HG03045 (cell line): Measurements from ENCODE around the gene SMG7.
"Not testable (repeated sequence)": the region's sequence is repeated elsewhere in the genome, so short reads cannot be mapped to it uniquely, and the experiment has no call there.

Source experiments
- ATAC-seq: cut with Tn5 transposase; IDR thresholded peaks from one replicate; pipeline ENCODE4 v1.9.1; 2021; ENCODE audit warnings: mild to moderate bottlenecking, moderate library complexity; ENCODE audit not compliant: unreplicated experiment

Gene SMG7, protein sequence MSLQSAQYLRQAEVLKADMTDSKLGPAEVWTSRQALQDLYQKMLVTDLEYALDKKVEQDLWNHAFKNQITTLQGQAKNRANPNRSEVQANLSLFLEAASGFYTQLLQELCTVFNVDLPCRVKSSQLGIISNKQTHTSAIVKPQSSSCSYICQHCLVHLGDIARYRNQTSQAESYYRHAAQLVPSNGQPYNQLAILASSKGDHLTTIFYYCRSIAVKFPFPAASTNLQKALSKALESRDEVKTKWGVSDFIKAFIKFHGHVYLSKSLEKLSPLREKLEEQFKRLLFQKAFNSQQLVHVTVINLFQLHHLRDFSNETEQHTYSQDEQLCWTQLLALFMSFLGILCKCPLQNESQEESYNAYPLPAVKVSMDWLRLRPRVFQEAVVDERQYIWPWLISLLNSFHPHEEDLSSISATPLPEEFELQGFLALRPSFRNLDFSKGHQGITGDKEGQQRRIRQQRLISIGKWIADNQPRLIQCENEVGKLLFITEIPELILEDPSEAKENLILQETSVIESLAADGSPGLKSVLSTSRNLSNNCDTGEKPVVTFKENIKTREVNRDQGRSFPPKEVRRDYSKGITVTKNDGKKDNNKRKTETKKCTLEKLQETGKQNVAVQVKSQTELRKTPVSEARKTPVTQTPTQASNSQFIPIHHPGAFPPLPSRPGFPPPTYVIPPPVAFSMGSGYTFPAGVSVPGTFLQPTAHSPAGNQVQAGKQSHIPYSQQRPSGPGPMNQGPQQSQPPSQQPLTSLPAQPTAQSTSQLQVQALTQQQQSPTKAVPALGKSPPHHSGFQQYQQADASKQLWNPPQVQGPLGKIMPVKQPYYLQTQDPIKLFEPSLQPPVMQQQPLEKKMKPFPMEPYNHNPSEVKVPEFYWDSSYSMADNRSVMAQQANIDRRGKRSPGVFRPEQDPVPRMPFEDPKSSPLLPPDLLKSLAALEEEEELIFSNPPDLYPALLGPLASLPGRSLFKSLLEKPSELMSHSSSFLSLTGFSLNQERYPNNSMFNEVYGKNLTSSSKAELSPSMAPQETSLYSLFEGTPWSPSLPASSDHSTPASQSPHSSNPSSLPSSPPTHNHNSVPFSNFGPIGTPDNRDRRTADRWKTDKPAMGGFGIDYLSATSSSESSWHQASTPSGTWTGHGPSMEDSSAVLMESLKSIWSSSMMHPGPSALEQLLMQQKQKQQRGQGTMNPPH

GRCh38 chr1:183472488-183473216 lies at the start of gene SMG7:
Gene SMG7 (plus strand): TSS chr1:183472499. CDS start chr1:183472621, 122 bp downstream.
- peak; percentile 20 for ATAC-seq

DNA sequence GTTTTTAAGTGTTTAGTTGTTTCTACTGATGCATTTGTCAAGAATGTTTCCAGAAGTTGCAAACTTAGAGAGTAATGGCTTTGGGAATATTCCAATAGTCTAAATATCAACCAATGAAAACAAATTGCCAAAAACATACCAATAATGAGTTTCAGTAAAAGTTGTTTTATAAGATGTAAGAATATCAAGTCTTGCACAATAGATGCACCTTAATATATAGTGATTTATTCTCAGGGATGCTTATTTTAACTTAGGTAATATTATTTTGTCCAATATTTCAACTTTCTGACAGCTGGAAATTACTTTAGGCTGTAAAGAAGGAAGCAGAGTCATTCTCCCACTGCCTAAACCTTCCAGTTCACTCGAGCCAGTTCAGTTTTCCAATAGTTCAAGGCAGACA lies 48.8 kb upstream of the SMG7 start:
- no peak for ATAC-seq

DNA sequence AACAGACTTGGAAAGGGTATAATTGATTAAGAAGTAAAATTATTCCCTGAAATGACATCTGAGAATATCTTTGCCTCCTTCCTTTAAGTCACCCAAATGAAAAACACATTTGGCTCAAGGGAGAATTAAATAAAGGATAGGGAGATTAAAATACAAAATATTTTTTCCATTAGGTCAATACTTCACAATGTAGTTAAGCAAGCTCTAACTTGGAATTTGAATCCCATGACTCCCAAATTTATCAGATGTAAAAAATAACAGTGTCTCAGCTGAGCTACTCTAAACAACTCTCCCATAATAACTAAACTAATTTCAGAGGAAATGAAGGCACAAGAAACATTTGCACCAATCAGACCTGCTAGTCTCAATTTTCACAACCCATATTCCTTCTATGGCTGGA lies 47.6 kb upstream of the SMG7 start:
- ATAC-seq = no peak

GRCh38 chr1:183427591-183427990 lies 44.7 kb upstream of the SMG7 start:
- not testable (repeated sequence) for ATAC-seq

- no peak for ATAC-seq
These were observed 40.3 kb upstream of the SMG7 start for GRCh38 chr1:183431840-183432547.

DNA sequence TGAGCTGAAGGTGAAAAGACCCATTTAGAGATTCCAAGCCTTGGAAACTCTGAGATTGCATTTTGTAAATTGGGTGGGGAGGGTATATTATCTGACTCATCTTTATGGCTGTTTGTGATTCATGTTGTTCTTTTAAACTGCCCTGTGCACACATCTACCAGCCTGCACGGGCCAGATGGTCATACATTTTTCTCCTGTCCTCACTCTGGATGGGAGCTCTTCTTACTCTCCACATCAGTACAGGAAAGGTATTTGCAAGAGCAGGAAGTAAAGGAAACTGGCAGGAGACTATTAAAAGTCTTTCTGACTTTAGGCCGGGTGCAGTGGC lies 39.8 kb upstream of the SMG7 start:
- ATAC-seq = no peak

- ATAC-seq = no peak
These were observed 38.6 kb upstream of the SMG7 start for GRCh38 chr1:183433703-183434102.

- ATAC-seq = no peak
These were observed 36.8 kb upstream of the SMG7 start for GRCh38 chr1:183435497-183435896.

DNA sequence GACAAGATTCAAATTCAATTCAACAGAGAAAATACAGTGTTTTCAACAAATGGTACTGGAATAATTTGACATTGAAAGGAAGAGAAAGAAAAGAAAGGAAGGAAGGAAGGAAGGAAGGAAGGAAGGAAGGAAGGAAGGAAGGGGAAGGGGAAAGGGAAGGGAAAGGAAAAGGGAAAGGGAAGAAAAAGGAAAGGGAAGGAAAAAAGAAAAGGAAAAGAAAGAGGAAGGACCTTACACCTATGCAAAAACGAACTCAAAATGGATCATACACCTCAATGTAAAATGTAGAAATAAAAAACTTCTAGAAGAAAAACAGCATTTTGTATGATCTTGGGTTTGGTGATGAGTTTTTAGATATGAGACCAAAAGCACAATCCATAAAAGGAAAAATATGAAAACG lies 34.2 kb upstream of the SMG7 start:
- no peak for ATAC-seq

DNA sequence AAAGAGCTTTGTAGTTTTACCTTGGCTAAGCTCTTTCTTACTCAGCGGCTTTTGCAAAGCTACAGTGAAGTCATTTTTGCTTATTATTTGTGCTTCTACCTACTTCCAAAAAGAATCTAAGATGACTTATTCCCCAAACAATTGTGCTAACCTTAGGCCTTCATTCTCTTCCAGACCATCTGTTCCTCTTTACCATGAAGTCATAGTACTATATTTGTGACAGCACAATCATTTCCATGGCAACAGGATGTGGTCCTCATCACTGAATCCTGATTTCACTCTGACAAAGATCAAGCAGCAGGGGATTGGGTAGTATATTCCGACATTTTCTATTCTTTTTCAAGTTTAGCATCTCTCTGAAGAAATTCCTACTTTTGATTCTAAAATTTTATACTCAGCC lies 29.3 kb upstream of the SMG7 start:
- ATAC-seq = no peak

GRCh38 chr1:183443466-183443865 lies 28.8 kb upstream of the SMG7 start:
- no peak for ATAC-seq

DNA sequence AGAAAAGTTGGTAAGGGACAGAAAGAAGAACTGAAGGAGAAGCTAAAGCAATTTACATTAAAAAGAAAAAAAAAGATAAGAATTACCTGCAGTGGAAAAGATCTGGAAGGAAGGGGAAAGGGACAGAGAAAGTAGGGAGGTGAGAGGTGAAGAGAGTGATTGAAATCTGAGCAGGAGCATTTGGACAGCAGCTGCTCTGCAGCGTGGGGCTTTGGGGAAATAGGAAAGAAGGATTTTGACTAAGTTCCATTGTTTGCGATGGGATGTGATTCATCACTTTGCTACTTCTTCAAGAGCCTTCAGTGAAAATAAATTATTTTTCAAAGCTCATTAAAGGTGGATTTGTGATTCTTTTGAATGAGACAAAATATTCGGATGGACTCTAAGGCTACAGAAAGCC lies 28.1 kb upstream of the SMG7 start:
- no peak for ATAC-seq

DNA sequence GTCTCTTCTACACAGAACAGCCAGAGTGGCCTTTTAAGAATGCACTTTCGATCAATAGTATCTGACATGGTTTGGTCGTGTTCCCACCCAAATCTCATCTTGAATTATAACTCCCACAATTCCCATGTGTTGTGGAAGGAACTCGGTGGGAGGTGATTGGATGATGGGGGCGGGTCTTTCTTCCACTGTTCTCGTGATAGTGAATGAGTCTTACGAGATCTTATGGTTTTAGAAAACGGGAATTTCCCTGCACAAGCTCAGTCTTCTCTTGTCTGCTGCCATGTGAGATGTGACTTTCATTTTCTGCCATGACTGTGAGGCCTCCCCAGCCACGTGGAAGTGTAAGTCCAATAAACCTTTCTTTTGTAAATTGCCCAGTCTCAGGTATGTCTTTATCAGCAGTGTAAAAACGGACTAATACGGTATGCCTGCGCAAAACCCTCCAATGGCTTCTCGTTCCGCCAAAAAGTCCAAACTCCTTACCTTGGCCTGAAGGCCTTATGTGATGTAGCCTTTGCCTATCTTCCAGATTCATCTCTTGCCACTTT lies 23.0 kb upstream of the SMG7 start:
- no peak for ATAC-seq

DNA sequence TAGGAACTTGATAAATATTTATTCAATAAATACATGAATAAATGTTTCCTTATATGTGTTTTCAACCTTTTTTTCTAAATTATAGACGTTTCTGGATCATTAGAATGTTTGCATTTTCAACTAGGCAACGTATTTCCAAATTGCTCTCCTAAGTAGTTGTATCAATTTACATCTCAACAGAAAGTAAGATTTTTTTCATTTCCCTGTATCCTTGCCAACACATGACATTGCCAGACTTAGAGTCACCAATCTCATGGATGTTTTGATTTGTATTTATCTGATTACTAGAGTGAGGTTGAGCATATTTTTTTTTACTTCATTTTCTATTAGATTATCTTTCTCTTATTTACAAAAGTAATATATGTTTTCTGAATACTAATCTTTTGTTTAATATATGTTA lies 22.2 kb upstream of the SMG7 start:
- ATAC-seq = no peak

GRCh38 chr1:183454377-183454776 lies 17.9 kb upstream of the SMG7 start:
- no peak for ATAC-seq

DNA sequence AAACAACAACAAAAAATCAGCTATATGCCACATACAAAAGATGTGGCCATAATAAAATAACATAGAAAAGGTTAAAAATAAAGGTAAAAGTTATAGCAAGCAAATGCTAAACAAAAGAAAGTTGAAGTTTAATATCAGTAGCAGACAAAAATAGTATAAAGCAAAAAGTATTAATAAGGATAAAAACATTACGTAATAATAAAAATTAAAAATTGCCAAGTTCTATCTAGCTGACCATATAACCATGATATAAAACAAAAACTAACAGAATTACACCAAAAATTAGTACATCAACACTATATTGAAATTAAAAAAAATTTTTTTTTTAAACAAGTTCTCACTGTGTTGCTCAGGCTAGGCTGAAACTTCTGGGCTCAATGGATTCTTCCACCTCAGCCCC lies 15.5 kb upstream of the SMG7 start:
- no peak for ATAC-seq

- no peak for ATAC-seq
These were observed 14.8 kb upstream of the SMG7 start for GRCh38 chr1:183457449-183457848.

DNA sequence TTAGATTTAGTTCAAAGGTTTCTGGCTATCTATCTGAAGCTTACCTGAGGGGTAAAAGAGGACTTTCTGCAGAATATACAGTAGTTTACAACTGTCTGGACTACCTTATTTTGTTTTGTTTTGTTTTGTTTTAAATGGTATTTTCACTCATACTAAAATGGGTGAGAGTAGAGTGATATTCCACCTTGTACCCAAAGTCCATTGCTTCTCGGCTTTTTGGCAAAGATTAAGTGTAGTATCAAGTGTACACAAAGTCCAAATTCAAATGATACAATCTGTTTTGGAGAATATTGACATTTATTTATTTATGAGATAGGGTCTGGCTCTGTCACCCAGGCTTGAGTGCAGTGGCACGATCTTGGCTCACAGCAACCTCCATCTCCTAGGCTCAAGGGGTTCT lies 11.7 kb upstream of the SMG7 start:
- ATAC-seq = no peak

DNA sequence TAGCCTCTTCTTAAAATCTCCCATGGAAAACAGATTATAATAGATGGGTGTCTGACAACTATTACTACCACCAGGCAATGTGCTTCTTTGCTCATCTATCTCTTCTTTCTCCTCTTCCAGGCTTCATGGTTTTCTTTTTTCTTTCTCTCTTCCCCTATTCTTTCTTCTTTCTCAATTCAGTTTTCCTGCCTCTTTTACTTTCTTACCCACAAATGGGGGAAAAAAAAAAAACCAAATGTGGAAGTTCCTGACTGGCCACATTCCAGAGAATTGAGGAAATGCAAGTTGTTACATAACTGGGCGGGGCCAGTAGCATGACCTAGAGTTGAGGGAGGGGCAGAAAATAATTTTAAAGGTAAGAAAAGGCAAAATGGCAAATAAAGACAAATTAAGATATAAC lies 10.9 kb upstream of the SMG7 start:
- no peak for ATAC-seq

- ATAC-seq = no peak
These were observed 8.7 kb upstream of the SMG7 start for GRCh38 chr1:183463566-183463965.
